Lower lobe of right lung (tissue), 2 donors: ENCODE results near the gene MUSTN1. TPM values are rescaled to one million over a fixed set of nuclear protein-coding genes. Genes with fewer than 3 reads are reported as not detected.
A peak's percentile ranks its signal among the peaks of the same experiment; 100 is the strongest.

Experiments
- ATAC-seq, 2 donors: fragments of 200-7000 bp; cut with Tn5 transposase; one replicate each; pipeline ENCODE4 v1.9.1; 2020 to 2022; ENCODE audit warnings: mild to moderate bottlenecking in 2 of 2, moderate library complexity in 2 of 2
- DNase-seq: peaks from one replicate; pipeline ENCODE4 v3.0.0-alpha.2; 2020
- H3K27ac ChIP-seq: fragments of 200-600 bp; one replicate; pipeline ENCODE4 v1.8.0; 2022
- H3K27me3 ChIP-seq: fragments of 200-600 bp; one replicate; pipeline ENCODE4 v1.8.0; 2022; ENCODE audit warnings: low read depth
- H3K36me3 ChIP-seq: fragments of 200-600 bp; one replicate; pipeline ENCODE4 v1.8.0; 2022; ENCODE audit warnings: mild to moderate bottlenecking
- H3K4me1 ChIP-seq: fragments of 200-600 bp; one replicate; pipeline ENCODE4 v1.8.0; 2022
- H3K4me3 ChIP-seq: fragments of 200-600 bp; one replicate; pipeline ENCODE4 v1.8.0; 2022; ENCODE audit warnings: mild to moderate bottlenecking
- H3K9me3 ChIP-seq: fragments of 200-600 bp; one replicate; pipeline ENCODE4 v1.8.0; 2022
- intact Hi-C: fragments of 100-400 bp; cut with DNase I; formaldehyde crosslinking; loops from one replicate; pipeline ENCODE4 v1.11.0; 2022
- total RNA-seq: library from RNA; stranded (reverse); fragmentation: NEBNext Ultra II Directional; extraction: Animal tissue kit (Norgen Biotek cat#: 25700); gene quantifications from one replicate; pipeline ENCODE4 v1.2.1, GENCODE V29; 2021
- TF ChIP-seq, protein P1 (sequence below): fragments of 200-600 bp; IDR thresholded peaks from one replicate; pipeline ENCODE4 v1.8.0; 2022; ENCODE audit warnings: antibody characterized with exemption, mild to moderate bottlenecking
- donor health status: DM: no; HTN: yes; CAD: no; lungs with severe emphysema.

MUSTN1 gene
- total RNA-seq, 1 donor from 2014 or later: 7.3 TPM

GRCh38 chr3:52836471-52836845, 1.6 kb upstream of the MUSTN1 start:
- intact Hi-C loops: no loop called here

GRCh38 chr3:52835766-52836470, 1.1 kb upstream of the MUSTN1 start:
- Histone ChIP-seq H3K4me3 (no peak overlapping the region), H3K36me3 (peaks cover 47% of the 10 kb centered on the region), H3K9me3 (no peaks in the 10 kb centered on the region), H3K4me1 (no peaks in the 10 kb centered on the region), H3K27me3 (no peaks in the 10 kb centered on the region), H3K27ac (no peak overlapping the region)
- DNase-seq: no peak
- no peak for ATAC-seq
- TF ChIP-seq, protein P1, sequence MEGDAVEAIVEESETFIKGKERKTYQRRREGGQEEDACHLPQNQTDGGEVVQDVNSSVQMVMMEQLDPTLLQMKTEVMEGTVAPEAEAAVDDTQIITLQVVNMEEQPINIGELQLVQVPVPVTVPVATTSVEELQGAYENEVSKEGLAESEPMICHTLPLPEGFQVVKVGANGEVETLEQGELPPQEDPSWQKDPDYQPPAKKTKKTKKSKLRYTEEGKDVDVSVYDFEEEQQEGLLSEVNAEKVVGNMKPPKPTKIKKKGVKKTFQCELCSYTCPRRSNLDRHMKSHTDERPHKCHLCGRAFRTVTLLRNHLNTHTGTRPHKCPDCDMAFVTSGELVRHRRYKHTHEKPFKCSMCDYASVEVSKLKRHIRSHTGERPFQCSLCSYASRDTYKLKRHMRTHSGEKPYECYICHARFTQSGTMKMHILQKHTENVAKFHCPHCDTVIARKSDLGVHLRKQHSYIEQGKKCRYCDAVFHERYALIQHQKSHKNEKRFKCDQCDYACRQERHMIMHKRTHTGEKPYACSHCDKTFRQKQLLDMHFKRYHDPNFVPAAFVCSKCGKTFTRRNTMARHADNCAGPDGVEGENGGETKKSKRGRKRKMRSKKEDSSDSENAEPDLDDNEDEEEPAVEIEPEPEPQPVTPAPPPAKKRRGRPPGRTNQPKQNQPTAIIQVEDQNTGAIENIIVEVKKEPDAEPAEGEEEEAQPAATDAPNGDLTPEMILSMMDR: no peak
- intact Hi-C loops: no loop called here

More at GRCh38 chr3:52836471-52836845, 1.6 kb upstream of the MUSTN1 start:
- H3K9me3 ChIP-seq: no peaks in the 10 kb centered on the region
- H3K27ac ChIP-seq: no peak overlapping the region
- H3K27me3 ChIP-seq: no peaks in the 10 kb centered on the region
- no peaks in the 10 kb centered on the region for H3K4me1 ChIP-seq
- H3K36me3 ChIP-seq: peaks cover 53% of the 10 kb centered on the region
- DNase-seq (no peak), ATAC-seq (no peak)
- H3K4me3 ChIP-seq: no peak overlapping the region
- TF ChIP-seq, protein P1: no peak

- H3K27me3 ChIP-seq: no peaks in the 10 kb centered on the region
- H3K36me3 ChIP-seq: peaks cover 22% of the 10 kb centered on the region
- H3K4me1 ChIP-seq: no peaks in the 10 kb centered on the region
- no peak overlapping the region for H3K4me3 ChIP-seq
- intact Hi-C loops: no loop called here
- H3K9me3 ChIP-seq: no peaks in the 10 kb centered on the region
- DNase-seq: no peak
- TF ChIP-seq, protein P1: no peak
- no peak overlapping the region for H3K27ac ChIP-seq
- no peak for ATAC-seq
These were observed 1.6 kb downstream of the MUSTN1 start for GRCh38 chr3:52833202-52833601.

DNA sequence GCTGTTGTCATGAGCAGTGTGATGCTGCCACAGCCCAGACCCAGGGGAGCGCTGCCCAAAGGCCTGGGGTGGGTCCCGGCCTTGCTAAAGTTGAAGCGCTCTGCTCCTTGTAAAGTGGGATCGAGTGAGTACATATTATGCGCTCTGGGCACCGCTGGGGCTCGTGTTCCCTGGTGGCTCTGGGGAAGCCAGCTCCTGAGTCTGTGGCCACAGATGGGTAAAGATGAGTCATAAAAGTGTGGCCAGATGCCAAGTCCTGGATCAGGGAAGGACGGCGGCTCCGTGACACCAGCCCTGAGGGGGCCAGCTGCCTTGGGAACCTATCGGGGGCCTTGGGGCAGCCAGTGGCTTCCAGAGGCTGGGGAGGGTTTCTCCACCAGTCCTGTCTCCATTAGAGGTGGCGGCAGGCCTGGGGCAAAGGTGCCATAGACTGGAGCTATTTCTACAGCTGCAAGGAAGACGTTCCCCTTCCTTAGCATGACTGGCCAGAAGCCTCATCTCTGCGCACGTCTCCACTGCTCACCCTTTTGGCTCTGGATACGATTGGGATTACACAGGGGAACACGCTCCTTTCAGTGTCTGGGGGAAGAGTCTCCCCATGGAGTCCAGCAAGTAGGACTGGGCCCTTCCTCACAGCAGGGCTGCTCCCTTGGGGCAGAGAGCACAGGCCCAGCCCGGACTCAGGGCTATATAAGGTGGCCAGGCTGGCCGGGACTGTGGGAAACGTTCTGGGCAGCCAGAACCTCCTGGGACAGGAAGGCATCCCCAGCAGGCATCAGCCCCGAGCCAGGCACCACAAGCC, 3.1 kb downstream of the MUSTN1 start:
- no peaks in the 10 kb centered on the region for H3K27me3 ChIP-seq
- H3K9me3 ChIP-seq: no peaks in the 10 kb centered on the region
- H3K4me3 ChIP-seq: no peak overlapping the region
- ATAC-seq (peak; percentile 31 to 50), DNase-seq (no peak)
- peaks cover 9% of the 10 kb centered on the region for H3K36me3 ChIP-seq
- H3K4me1 ChIP-seq: no peaks in the 10 kb centered on the region
- H3K27ac ChIP-seq: peak overlapping the region; percentile 18
- intact Hi-C loops: no loop called here
- TF ChIP-seq, protein P1: no peak

DNA sequence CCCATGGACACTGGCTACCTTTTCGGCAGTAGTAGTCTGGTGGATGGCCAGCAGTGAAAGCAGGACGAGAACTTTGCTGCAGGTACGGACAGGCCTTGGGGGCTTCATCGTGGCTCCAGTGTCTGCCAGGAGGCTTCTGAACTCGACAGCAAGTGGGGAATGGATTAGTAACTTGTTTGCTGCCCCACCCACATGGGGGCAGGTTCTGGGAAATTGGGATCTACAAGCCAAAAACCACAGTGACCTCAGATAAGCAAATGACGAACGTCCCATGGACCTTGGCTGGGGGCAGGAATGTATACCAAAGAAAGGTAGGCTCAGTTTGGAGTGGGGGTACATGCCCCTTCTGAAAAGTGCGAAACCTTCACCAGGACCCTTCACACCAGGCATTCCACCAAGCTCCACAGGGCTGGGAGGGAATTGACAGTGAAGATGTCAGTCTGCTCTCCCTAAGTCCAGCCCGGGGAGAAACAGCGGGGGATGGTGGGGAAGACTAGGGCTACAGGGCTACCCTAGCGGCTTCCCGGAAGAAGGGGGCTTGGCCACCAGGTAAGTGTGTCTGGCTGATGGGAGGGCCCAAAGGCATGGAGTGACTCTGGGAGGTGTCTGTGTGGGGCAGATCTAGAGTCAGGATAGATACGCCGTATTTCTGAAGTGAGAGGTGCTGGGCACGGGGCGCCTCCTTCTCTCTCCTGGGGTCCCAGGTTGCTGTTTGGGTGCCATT, 4.1 kb downstream of the MUSTN1 start, which contains the start of gene ITIH4:
Gene ITIH4, minus strand, starts transcription at position 138 of the 724 bp plus-strand sequence. Its CDS starts 30 bp downstream, at position 108.
- intact Hi-C loops: no loop called here
- H3K9me3 ChIP-seq: no peaks in the 10 kb centered on the region
- peak within 1 kb of the TSS; percentile 18 for H3K27ac ChIP-seq
- no peak for DNase-seq
- peaks cover 1% of the 10 kb centered on the region for H3K36me3 ChIP-seq
- no peak for ATAC-seq
- H3K4me3 ChIP-seq: no peak within 1 kb of the TSS
- TF ChIP-seq, protein P1: no peak
- H3K4me1 ChIP-seq: no peaks in the 10 kb centered on the region
- no peaks in the 10 kb centered on the region for H3K27me3 ChIP-seq
